ENCODE results near the gene LRCOL1.

Gene LRCOL1

DNA sequence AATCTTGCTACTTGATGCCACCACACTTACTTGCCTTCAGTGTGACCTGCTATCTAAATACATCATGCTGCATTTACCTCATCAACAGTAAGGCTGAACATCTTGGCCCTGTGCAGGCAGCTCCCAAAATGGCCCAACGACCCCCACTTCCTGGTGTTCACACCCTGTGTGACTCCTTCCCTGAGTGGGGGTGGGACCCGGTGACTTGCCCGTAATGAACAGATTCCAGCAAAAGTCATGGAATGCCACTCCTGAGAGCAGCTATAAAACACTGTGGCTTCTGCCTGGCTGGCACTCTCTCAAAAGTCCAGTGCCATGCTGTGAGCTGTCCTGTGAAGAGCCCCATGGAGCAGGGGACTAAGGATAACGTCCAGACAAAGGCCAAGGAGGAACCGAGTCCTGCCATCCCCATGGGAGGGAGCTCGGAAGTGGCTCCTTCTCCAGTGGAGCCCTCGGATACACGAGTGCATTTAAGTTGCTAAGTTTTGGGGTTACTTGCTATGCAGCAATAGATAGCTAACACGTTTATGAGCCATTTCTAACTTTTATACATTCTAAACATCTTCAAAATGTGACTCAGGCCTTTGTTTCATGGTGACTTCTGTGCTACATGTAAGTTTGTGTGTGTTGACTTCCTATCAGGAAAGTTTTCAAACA lies 41.2 kb upstream of the LRCOL1 start:
- no peak overlapping the region for H3K27ac ChIP-seq
- TF ChIP-seq, protein P1, sequence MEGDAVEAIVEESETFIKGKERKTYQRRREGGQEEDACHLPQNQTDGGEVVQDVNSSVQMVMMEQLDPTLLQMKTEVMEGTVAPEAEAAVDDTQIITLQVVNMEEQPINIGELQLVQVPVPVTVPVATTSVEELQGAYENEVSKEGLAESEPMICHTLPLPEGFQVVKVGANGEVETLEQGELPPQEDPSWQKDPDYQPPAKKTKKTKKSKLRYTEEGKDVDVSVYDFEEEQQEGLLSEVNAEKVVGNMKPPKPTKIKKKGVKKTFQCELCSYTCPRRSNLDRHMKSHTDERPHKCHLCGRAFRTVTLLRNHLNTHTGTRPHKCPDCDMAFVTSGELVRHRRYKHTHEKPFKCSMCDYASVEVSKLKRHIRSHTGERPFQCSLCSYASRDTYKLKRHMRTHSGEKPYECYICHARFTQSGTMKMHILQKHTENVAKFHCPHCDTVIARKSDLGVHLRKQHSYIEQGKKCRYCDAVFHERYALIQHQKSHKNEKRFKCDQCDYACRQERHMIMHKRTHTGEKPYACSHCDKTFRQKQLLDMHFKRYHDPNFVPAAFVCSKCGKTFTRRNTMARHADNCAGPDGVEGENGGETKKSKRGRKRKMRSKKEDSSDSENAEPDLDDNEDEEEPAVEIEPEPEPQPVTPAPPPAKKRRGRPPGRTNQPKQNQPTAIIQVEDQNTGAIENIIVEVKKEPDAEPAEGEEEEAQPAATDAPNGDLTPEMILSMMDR (conservative IDR thresholded peaks at IDR 0.05): no peak

DNA sequence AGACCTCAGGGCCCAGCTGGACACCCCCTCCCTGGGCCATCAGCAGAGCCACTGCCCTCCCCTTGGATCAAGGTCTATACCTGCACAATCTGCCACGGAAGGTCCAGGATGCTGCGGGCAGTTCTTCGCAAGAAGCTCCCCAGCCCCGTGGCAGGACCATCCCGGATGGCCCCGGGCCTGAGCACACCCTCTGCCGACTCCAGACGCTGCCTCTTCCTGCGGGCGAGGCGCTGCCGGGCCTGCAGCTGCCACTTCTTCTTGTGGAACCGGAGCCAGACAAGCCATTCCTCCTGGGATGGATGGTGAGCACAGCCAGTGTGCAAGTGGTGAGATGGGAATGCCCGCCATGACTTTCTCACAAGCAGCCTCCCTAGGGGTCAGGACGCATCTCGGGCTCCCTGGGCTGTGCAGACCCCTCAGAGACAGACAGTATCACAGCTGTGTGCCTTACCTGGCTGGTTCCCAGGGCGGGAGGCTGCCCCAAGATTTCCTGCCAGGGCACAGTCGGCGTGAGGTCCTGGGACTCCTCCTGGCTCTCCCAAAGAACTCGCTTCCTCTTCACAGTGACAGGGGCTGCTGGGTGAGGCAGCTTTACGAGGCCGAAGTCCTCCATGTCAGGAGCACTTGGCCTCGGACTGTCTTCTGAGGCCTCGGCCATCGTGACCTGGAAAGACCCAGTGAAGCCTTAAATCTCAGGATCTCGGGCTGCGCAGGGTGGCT lies 39.0 kb upstream of the LRCOL1 start:
- TF ChIP-seq, protein P1 (conservative IDR thresholded peaks at IDR 0.05): no peak
- no peak overlapping the region for H3K27ac ChIP-seq

DNA sequence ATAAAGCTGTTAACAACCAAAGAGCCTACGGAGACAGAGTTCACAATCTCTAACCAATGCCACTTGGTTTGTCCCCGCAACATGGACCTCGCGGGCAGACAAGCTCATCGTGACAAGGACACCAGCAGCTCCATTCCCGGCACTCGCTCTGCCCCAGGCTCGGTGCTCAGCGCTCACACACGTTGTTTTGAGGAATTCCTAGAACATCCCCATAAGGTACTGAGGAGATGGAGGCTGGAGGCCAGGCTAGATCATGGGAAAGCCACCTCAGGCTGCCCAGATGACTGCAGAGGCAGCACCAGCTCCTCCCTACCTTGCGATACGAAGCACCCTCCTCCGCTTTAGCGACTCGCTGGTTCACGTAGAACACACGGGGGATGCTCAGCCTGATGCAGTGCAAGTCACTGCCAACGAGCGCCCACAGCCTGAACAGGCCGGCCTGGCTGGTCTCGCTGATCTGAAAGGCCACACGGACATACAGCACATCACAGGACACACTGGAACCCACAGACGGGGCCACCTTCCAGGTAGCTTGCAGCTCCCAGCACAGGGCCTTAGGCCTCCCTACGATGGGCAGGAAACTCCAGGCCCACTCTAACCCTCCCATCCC lies 38.3 kb upstream of the LRCOL1 start:
- no peak overlapping the region for H3K27ac ChIP-seq
- TF ChIP-seq, protein P1 (conservative IDR thresholded peaks at IDR 0.05): no peak

DNA sequence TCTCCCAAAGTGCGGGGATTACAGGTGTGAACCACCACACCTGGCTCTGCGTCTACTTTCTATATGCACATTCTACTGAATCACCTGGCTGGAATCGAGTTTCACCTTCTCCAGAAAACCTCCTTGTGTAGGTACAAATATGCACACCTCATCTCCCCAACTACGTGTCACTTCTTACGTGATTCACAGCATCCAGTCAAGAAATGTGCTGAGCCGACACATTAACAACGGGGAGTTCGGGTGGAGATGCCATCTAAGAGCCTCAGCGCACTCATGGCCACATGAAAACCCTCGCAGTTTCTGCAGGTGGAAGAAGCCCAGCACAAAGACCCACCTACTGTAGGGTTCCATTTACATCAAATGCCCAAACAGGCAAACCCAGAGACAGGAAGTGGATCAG lies 37.5 kb upstream of the LRCOL1 start:
- TF ChIP-seq, protein P1 (conservative IDR thresholded peaks at IDR 0.05): no peak

DNA sequence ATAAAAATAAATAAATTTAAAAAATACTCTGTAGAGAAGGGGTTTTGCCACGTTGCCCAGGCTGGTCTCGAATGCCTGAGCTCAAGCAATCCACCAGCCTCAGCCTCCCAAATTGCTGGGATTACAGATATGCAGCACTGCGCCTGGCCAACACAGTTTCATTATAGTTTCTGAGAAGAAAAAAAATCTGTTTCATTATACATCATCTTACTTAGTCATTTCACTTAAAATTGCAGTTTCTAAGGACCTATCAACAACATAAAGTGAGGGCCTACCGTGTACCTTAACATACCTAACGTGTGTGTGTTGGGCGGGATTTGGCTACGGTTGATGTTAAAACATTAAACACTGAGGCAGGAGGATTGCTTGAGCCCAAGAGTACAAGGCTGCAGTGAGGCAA lies 36.5 kb upstream of the LRCOL1 start:
- TF ChIP-seq, protein P1 (conservative IDR thresholded peaks at IDR 0.05): no peak
- no peak overlapping the region for H3K27ac ChIP-seq

More for the DNA sequence above, 37.5 kb upstream of the LRCOL1 start:
- H3K27ac ChIP-seq: no peak overlapping the region

DNA sequence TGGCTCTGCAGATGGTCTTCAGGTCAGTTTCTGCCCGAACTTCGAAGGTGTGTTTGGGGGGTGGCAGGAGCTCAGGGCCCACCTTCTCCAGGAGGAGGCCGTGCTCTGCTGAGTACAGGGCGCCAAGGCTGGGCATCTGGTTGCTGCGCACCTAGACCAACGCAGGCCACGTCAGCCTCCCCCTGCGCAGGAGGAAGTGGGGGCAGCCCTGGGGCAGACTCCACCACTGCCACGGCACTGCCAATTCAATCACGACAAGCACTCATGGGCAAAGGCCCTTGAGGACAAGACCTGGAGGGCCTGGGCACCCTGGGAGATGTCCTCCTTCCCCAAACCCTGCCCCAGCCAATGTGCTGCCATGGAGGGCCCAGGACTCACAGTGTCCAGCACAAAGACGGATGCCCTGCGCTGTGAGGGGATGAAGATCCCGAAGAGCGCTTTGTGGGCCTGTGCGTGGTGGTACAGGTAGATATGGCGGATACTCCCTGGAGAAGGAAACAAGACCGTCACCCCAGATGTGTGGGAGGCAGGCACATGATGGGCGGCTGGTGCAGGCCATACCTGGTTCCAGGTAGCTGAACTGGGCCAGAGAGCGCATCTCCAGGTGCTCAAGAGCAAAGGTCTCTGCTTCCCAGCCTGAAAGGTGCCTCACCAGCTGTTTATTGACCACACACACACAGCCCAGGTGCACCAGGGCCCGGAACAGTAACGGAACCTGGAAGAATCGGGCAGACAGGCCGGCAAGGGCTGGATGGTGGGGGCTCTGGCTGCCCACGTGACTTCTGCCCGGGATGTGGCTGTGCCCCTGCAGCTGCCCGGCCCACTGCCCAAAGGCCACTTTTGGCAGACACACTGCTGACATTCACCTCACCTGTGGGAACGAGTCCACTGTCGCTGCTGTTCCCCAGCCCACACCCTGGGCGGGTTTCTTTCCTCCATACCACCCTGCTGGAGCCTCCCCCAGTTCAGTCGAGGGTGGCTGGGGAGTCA lies 32.8 kb upstream of the LRCOL1 start:
- TF ChIP-seq, protein P1 (conservative IDR thresholded peaks at IDR 0.05): no peak
- H3K27ac ChIP-seq: no peak overlapping the region
